Tibial nerve (tissue), 3 donors: ENCODE data around the gene GBGT1.

Experiments
- POLR2A ChIP-seq, 2 donors: fragments of 450-650 bp; IDR thresholded peaks; one replicate each; pipeline ENCODE4 v1.6.1; 2017; ENCODE audit warnings: antibody characterized with exemption in 2 of 2, mild to moderate bottlenecking in 2 of 2, moderate library complexity in 2 of 2
- TF ChIP-seq, protein P1 (sequence below), 5 experiments: fragments of 200-600 bp in 3 of 5; fragments of 450-650 bp in 2 of 5; sonication (generic) in 3 of 5; IDR thresholded peaks; one replicate each; pipeline ENCODE4 v1.5.1; 2016 to 2019; ENCODE audit warnings: antibody characterized with exemption in 5 of 5, mild to moderate bottlenecking in 3 of 5, moderate library complexity in 2 of 5

DNA sequence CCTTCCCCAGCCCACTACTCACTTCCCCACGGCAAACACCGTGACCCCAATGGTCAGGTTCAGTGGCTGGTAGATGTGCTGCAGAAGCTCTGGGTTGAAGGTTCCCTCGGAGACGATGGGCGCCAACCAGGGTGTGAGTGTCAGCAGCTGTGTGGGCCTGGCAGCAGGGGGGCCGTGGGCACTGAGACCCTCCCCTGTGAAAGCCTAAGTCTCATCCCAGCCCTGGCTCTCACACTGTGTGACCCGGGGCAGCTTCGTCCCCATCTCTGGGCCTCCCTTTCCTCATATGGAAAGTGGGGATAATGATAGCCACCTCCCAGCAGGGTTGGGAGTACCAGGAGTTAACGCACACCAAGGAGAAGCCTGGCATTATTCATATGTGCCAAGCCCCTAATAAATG is 8.6 kb downstream of the GBGT1 start:
- no peak for TF ChIP-seq POLR2A (IDR thresholded peaks at IDR 0.05)
- TF ChIP-seq, protein P1, sequence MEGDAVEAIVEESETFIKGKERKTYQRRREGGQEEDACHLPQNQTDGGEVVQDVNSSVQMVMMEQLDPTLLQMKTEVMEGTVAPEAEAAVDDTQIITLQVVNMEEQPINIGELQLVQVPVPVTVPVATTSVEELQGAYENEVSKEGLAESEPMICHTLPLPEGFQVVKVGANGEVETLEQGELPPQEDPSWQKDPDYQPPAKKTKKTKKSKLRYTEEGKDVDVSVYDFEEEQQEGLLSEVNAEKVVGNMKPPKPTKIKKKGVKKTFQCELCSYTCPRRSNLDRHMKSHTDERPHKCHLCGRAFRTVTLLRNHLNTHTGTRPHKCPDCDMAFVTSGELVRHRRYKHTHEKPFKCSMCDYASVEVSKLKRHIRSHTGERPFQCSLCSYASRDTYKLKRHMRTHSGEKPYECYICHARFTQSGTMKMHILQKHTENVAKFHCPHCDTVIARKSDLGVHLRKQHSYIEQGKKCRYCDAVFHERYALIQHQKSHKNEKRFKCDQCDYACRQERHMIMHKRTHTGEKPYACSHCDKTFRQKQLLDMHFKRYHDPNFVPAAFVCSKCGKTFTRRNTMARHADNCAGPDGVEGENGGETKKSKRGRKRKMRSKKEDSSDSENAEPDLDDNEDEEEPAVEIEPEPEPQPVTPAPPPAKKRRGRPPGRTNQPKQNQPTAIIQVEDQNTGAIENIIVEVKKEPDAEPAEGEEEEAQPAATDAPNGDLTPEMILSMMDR (IDR thresholded peaks at IDR 0.05) = no peak
